H54 (cell line): Measurements from ENCODE around the gene DNPH1.

Experiments used
- DNase-seq: peaks from one replicate; pipeline ENCODE4 v3.0.0; 2011; ENCODE audit warnings: low spot score, mixed read lengths; ENCODE audit not compliant: insufficient read length
- FAIRE-seq: peaks from 3 replicates; lab custom pipeline; 2011; peaks lifted over from hg19 to GRCh38; lab: Jason Lieb, UNC
- POLR2A ChIP-seq: IDR thresholded peaks from 2 replicates; pipeline ENCODE4 v1.6.1; 2011; ENCODE audit warnings: low read depth, mild to moderate bottlenecking, low read length

The DNPH1 gene

DNA sequence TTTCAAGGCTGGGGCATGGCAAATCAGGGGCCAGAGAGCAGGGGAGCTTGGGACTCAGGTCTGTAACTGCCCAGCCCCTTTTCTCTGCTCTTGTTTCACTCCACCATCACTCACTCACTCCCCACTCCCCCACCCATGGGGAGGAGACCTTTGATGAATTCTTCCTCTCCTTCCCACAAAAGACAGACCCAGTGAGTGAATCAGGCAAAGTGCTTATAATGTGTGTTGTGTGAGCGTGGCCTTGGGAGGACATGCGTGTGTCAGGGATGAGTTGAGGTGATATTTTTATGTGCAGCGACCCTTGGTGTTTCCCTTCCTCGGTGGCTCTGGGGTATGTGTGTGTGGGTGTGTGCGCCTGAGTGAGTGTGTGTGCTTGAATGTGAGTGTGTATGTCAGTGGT, 48.3 kb downstream of the DNPH1 start:
- TF ChIP-seq POLR2A, result no peak
- DNase-seq (no peak), FAIRE-seq (no peak)

DNA sequence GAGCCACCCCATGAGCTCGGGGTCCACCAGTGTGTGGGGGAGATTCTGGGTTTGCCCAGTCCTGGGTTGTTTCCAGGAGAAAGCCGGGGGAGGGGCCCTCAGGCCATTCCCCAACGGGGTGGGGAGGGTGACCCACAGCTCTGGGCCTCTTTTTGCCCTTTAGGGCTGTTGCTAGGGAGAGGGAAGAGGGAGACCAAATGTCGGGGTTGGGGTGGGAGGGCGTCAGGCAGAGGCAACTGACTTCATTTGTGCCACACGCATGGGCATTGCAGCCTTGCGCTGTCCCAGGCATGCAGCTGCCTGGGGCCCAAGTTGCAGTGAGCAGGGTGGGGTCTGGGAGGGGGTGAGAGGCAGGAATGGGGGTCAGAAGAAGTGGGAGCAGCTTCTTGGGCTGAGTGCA, 49.2 kb downstream of the DNPH1 start:
- FAIRE-seq, result no peak
- DNase-seq, result no peak
- TF ChIP-seq POLR2A, result no peak

DNA sequence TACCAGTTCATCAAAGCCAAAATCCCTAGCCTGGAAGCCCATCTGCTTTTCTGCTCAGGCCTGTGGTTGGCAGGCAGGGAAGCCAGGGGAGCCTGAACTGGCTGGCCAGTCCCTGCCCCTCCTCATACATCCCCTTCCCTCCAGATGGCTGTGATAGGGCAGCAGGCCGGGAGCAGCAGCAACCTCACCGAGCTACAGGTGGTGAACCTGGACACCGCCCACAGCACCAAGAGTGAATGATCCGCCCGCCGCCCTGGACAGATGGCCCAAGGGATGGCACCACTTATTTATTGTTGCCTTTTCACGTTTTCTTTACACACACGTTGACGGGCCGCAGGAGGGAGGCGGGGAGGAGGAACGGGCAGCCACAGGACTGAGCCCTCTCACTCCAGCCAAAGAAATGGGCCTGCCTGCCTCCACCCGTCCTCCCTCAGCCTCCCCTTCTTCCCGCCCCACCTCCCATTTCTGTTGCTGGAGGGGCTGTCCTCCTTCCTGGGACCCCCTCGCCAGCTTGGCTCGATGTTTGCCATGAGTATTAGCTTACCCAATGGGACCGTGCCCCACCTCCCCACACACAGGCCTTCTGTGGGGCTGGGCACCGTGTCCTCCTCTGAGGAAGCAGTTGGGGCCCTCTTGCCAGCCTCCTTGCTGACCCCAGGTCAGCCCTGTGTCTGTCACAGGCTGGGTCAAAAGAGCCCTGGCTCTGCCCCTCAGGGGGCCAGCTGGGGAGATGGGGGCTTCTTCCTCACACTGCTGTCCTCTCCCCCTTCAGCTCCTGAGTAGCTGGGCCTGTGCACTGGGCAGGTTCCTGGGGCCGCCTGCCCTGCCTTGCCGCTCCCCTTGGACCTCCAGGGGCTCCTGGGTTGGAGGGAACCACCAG, 50.1 kb downstream of the DNPH1 start:
- DNase-seq (no peak), FAIRE-seq (no peak)
- no peak for TF ChIP-seq POLR2A

DNA sequence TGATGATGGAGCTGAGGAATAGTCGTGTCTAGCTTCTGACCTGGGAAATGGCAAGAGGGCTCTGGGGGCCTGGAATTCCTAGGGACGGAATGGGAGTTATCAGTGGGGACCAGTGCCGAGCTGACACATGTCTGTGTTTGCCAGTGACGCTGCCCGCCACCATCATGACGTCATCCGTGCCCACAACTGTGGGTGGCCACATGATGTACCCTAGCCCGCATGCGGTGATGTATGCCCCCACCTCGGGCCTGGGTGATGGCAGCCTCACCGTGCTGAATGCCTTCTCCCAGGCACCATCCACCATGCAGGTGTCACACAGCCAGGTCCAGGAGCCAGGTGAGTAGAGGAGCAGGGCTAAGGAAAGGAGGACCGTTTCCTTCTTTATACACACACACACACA, 51.1 kb downstream of the DNPH1 start:
- no peak for FAIRE-seq
- TF ChIP-seq POLR2A, result no peak

DNA sequence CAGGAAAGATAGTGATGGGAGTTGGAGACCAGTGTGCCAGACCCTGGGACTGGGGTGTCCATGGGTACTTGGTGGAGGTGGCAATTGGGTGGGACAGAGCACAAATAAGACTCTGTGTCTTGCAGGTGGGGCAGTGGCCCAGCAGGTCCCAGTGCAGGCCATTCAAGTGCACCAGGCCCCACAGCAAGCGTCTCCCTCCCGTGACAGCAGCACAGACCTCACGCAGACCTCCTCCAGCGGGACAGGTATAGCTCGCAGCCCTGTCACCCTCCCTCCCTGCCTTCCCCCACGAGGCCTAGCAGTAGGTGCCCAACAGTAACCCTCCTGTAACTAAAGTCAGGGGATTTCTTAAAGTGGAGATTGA, 52.9 kb downstream of the DNPH1 start:
- no peak for FAIRE-seq
- TF ChIP-seq POLR2A, result no peak
- no peak for DNase-seq

More for the DNA sequence above, 51.1 kb downstream of the DNPH1 start:
- no peak for DNase-seq

DNA sequence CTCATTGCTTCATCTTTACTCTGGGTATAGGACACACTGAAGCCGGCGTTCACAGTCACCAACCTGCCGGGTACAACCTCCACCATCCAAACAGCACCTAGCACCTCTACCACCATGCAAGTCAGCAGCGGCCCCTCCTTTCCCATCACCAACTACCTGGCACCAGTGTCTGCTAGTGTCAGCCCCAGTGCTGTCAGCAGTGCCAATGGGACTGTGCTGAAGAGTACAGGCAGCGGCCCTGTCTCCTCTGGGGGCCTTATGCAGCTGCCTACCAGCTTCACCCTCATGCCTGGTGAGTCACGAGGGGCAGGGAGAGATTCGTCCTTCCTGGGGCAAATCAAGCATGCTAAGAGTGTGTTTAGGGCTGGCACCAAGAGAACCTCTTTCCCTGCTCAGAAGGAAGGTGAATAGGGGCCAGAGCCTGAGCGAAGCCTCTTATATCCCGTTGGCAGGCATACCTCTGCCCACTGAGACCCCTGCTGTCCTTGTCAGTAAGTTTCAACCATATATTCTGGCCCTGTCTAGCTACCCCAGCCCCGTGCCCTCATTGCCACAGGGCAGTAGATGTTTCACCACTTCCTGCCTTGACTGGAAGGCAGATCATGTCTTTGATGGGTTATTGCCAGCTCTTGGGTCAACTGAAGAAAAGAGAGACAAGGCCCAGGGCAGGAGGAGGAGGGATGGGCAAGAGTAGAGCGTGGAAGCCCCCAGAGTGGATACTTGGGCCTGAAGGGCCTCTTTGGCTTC, 53.4 kb downstream of the DNPH1 start:
- no peak for DNase-seq
- no peak for FAIRE-seq
- TF ChIP-seq POLR2A, result no peak
